Effector memory CD8-positive, alpha-beta T cell (primary cell): Measurements from ENCODE around the gene MCU.
"Not testable (repeated sequence)": the region's sequence is repeated elsewhere in the genome, so short reads cannot be mapped to it uniquely, and the experiment has no call there.

Experiments
- ATAC-seq: fragments of 150-1000 bp; cut with Tn5 transposase; replicated peaks from 2 replicates; pipeline ENCODE4 v1.10.0; 2021; ENCODE audit warnings: mild to moderate bottlenecking, moderate library complexity
- DNase-seq, 3 experiments: peaks; one replicate each; pipeline ENCODE4 v3.0.0; 2021
- H3K27ac Mint-ChIP-seq, 2 donors: one replicate each; pipeline ENCODE4 v1.8.0; 2022; ENCODE audit warnings: mild to moderate bottlenecking in 2 of 2, mixed read lengths in 2 of 2, moderate library complexity in 2 of 2
- H3K27me3 Mint-ChIP-seq, 2 donors: one replicate each; pipeline ENCODE4 v1.8.0; 2022; ENCODE audit warnings: mixed read lengths in 2 of 2
- H3K36me3 Mint-ChIP-seq: one replicate; pipeline ENCODE4 v1.8.0; 2022; ENCODE audit warnings: mild to moderate bottlenecking, moderate library complexity, mixed read lengths; ENCODE audit not compliant: insufficient read depth
- H3K4me1 Mint-ChIP-seq, 2 donors: one replicate each; pipeline ENCODE4 v1.8.0; 2022; ENCODE audit warnings: low read depth in 2 of 2, mixed read lengths in 2 of 2
- H3K4me3 Mint-ChIP-seq, 2 donors: one replicate each; pipeline ENCODE4 v1.8.0; 2022; ENCODE audit warnings: mild to moderate bottlenecking in 2 of 2, mixed read lengths in 2 of 2, moderate library complexity in 2 of 2
- H3K9me3 Mint-ChIP-seq, 2 donors: one replicate each; pipeline ENCODE4 v1.8.0; 2022; ENCODE audit warnings: mixed read lengths in 2 of 2

Gene MCU

GRCh38 chr10:72663971-72664370 lies 28.0 kb upstream of the MCU start:
- H3K27me3 Mint-ChIP-seq, result peaks cover 5 to 6% of the 10 kb centered on the region in 2 donors

GRCh38 chr10:72665925-72666324 lies 26.0 kb upstream of the MCU start:
- H3K4me1 Mint-ChIP-seq, result no peaks in the 10 kb centered on the region
- DNase-seq (no peak), ATAC-seq (no peak)
- no peaks in the 10 kb centered on the region for H3K36me3 Mint-ChIP-seq
- no peaks in the 10 kb centered on the region for H3K9me3 Mint-ChIP-seq
- H3K27me3 Mint-ChIP-seq, result peaks cover 0 to 5% of the 10 kb centered on the region in 2 donors
- H3K4me3 Mint-ChIP-seq, result no peak overlapping the region
- H3K27ac Mint-ChIP-seq, result no peak overlapping the region

More at GRCh38 chr10:72663971-72664370, 28.0 kb upstream of the MCU start:
- Mint-ChIP-seq H3K36me3 (no peaks in the 10 kb centered on the region), H3K4me3 (no peak overlapping the region), H3K9me3 (no peaks in the 10 kb centered on the region), H3K4me1 (no peaks in the 10 kb centered on the region), H3K27ac (no peak overlapping the region)
- ATAC-seq (no peak), DNase-seq (no peak)

- no peak overlapping the region for H3K27ac Mint-ChIP-seq
- DNase-seq (no peak), ATAC-seq (no peak)
- no peaks in the 10 kb centered on the region for H3K9me3 Mint-ChIP-seq
- H3K27me3 Mint-ChIP-seq, result peaks cover 0 to 5% of the 10 kb centered on the region in 2 donors
- H3K36me3 Mint-ChIP-seq, result no peaks in the 10 kb centered on the region
- H3K4me3 Mint-ChIP-seq, result no peak overlapping the region
- no peaks in the 10 kb centered on the region for H3K4me1 Mint-ChIP-seq
Measured at GRCh38 chr10:72667207-72667864, 24.6 kb upstream of the MCU start.

GRCh38 chr10:72673280-72673679 lies 18.7 kb upstream of the MCU start:
- Mint-ChIP-seq H3K4me1 (no peaks in the 10 kb centered on the region), H3K36me3 (no peaks in the 10 kb centered on the region)

GRCh38 chr10:72674174-72674573 lies 17.8 kb upstream of the MCU start:
- H3K9me3 Mint-ChIP-seq, ATAC-seq, DNase-seq, H3K36me3 Mint-ChIP-seq, H3K27me3 Mint-ChIP-seq, H3K27ac Mint-ChIP-seq, H3K4me3 Mint-ChIP-seq, H3K4me1 Mint-ChIP-seq: not testable (repeated sequence)

More at GRCh38 chr10:72673280-72673679, 18.7 kb upstream of the MCU start:
- no peak for DNase-seq
- ATAC-seq, result no peak
- H3K4me3 Mint-ChIP-seq, result no peak overlapping the region
- no peaks in the 10 kb centered on the region for H3K9me3 Mint-ChIP-seq
- no peak overlapping the region for H3K27ac Mint-ChIP-seq
- H3K27me3 Mint-ChIP-seq, result peaks cover 0 to 2% of the 10 kb centered on the region in 2 donors

GRCh38 chr10:72679838-72680241 lies 12.1 kb upstream of the MCU start:
- no peak overlapping the region for H3K4me3 Mint-ChIP-seq
- H3K27ac Mint-ChIP-seq, result no peak overlapping the region
- H3K4me1 Mint-ChIP-seq, result no peaks in the 10 kb centered on the region
- H3K9me3 Mint-ChIP-seq, result no peaks in the 10 kb centered on the region
- no peaks in the 10 kb centered on the region for H3K36me3 Mint-ChIP-seq
- ATAC-seq (no peak), DNase-seq (no peak)
- no peaks in the 10 kb centered on the region for H3K27me3 Mint-ChIP-seq

- H3K27ac Mint-ChIP-seq, result no peak overlapping the region
Measured at GRCh38 chr10:72682638-72683037, 9.3 kb upstream of the MCU start.

GRCh38 chr10:72685264-72685921 lies 6.5 kb upstream of the MCU start:
- ATAC-seq (no peak), DNase-seq (no peak)
- H3K4me1 Mint-ChIP-seq, result no peaks in the 10 kb centered on the region
- peaks cover 3% of the 10 kb centered on the region for H3K36me3 Mint-ChIP-seq
- H3K27me3 Mint-ChIP-seq, result peaks cover 14 to 17% of the 10 kb centered on the region in 2 donors
- no peak overlapping the region for H3K27ac Mint-ChIP-seq
- no peaks in the 10 kb centered on the region for H3K9me3 Mint-ChIP-seq
- no peak overlapping the region for H3K4me3 Mint-ChIP-seq

More at GRCh38 chr10:72682638-72683037, 9.3 kb upstream of the MCU start:
- Mint-ChIP-seq H3K9me3 (no peaks in the 10 kb centered on the region), H3K4me1 (no peaks in the 10 kb centered on the region), H3K4me3 (no peak overlapping the region), H3K27me3 (peaks cover 10 to 17% of the 10 kb centered on the region in 2 donors), H3K36me3 (peaks cover 3% of the 10 kb centered on the region)
- no peak for ATAC-seq
- no peak for DNase-seq

- H3K36me3 Mint-ChIP-seq, H3K4me1 Mint-ChIP-seq, H3K27ac Mint-ChIP-seq, H3K4me3 Mint-ChIP-seq, DNase-seq, ATAC-seq, H3K9me3 Mint-ChIP-seq: not testable (repeated sequence)
- peaks cover 14 to 17% of the 10 kb centered on the region in 2 donors for H3K27me3 Mint-ChIP-seq
Measured at GRCh38 chr10:72686430-72686829, 5.5 kb upstream of the MCU start.

GRCh38 chr10:72687035-72687434 lies 4.9 kb upstream of the MCU start:
- Mint-ChIP-seq H3K4me1 (peaks cover 4 to 6% of the 10 kb centered on the region in 2 donors), H3K36me3 (peaks cover 6% of the 10 kb centered on the region), H3K27ac (no peak overlapping the region), H3K27me3 (peaks cover 14 to 17% of the 10 kb centered on the region in 2 donors), H3K4me3 (no peak overlapping the region), H3K9me3 (no peaks in the 10 kb centered on the region)
- ATAC-seq, result no peak
- DNase-seq, result no peak

GRCh38 chr10:72688208-72688651 lies 3.7 kb upstream of the MCU start:
- ATAC-seq (no peak), DNase-seq (no peak)
- peaks cover 10 to 12% of the 10 kb centered on the region in 2 donors for H3K4me1 Mint-ChIP-seq
- no peaks in the 10 kb centered on the region for H3K9me3 Mint-ChIP-seq
- peaks cover 14 to 17% of the 10 kb centered on the region in 2 donors for H3K27me3 Mint-ChIP-seq
- peaks cover 6% of the 10 kb centered on the region for H3K36me3 Mint-ChIP-seq
- no peak overlapping the region for H3K4me3 Mint-ChIP-seq
- H3K27ac Mint-ChIP-seq, result no peak overlapping the region

- no peak overlapping the region for H3K4me3 Mint-ChIP-seq
- no peaks in the 10 kb centered on the region for H3K9me3 Mint-ChIP-seq
- no peak for DNase-seq
- no peak for ATAC-seq
- H3K4me1 Mint-ChIP-seq, result peaks cover 11 to 14% of the 10 kb centered on the region in 2 donors
- no peak overlapping the region for H3K27ac Mint-ChIP-seq
- peaks cover 6% of the 10 kb centered on the region for H3K36me3 Mint-ChIP-seq
- peaks cover 14 to 17% of the 10 kb centered on the region in 2 donors for H3K27me3 Mint-ChIP-seq
Measured at GRCh38 chr10:72689660-72690059, 2.3 kb upstream of the MCU start.

GRCh38 chr10:72690071-72690755 lies 1.7 kb upstream of the MCU start:
- H3K27ac Mint-ChIP-seq, result no peak overlapping the region
- no peak for ATAC-seq

More at GRCh38 chr10:72690071-72690755, 1.7 kb upstream of the MCU start:
- no peaks in the 10 kb centered on the region for H3K9me3 Mint-ChIP-seq
- H3K27me3 Mint-ChIP-seq, result peaks cover 14 to 17% of the 10 kb centered on the region in 2 donors
- H3K4me3 Mint-ChIP-seq, result no peak overlapping the region
- no peak for DNase-seq
- H3K4me1 Mint-ChIP-seq, result peaks cover 15 to 19% of the 10 kb centered on the region in 2 donors
- peaks cover 4% of the 10 kb centered on the region for H3K36me3 Mint-ChIP-seq
